GM18520 (cell line): Measurements from ENCODE around the gene FBN3.
"Not testable (repeated sequence)": the region's sequence is repeated elsewhere in the genome, so short reads cannot be mapped to it uniquely, and the experiment has no call there.

Experiments
- ATAC-seq: cut with Tn5 transposase; IDR thresholded peaks from one replicate; pipeline ENCODE4 v1.9.1; 2021; ENCODE audit not compliant: unreplicated experiment

FBN3 gene

DNA sequence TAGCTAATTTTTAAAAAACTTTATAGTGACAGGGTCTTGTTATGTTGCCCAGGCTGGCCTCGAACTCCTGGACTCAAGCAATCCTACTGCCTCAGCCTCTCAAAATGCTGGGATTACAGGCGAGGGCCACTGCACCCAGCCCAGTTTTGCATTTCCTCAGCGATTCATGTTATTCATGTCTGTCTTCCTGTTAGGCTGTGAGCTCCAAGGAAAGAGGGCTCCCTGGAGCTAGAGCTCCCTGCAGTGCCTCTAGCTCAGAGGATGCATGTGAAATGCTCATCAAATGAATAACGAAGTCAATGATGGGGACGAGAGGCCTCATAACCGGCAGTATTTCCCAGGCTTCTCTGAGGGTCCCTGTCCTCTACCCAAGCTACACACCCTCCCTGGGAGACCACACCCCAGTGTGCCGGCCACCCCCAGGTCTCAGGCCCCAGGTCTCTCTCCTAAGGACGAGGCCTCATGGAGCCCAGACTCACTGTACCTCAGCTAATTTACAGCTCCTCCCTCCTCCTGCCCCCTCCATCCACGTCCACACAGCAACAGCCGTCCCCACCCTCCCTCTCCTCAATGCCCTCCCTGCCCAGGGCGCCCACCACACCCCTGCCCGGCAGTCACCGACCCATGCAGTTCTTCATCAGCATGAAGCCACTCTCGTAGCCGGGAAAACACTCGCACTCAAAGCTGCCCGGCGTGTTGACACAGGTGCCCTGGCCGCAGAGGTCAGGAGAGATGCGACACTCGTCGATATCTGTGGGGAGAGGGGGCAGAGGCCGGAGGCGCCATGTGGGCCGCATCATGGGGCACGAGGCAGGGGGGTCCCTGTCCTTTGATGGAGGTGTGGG, 28.5 kb downstream of the FBN3 start:
- no peak for ATAC-seq

DNA sequence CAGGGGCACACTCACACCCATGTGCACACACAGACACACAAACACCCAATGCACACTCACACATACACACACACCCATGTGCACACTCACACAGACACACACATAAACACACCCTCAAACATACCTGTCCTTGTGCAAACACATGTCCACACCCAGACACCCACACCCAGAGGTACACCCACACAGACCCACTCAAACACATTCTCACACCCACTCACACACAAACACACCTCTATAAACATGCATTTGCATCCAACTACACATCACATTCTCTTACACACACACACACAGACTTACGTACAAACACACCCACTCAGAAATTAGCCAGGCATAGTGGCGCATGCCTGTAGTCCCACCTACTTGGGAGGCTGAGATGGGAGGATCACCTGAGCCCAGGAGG, 31.4 kb downstream of the FBN3 start:
- ATAC-seq: no peak

DNA sequence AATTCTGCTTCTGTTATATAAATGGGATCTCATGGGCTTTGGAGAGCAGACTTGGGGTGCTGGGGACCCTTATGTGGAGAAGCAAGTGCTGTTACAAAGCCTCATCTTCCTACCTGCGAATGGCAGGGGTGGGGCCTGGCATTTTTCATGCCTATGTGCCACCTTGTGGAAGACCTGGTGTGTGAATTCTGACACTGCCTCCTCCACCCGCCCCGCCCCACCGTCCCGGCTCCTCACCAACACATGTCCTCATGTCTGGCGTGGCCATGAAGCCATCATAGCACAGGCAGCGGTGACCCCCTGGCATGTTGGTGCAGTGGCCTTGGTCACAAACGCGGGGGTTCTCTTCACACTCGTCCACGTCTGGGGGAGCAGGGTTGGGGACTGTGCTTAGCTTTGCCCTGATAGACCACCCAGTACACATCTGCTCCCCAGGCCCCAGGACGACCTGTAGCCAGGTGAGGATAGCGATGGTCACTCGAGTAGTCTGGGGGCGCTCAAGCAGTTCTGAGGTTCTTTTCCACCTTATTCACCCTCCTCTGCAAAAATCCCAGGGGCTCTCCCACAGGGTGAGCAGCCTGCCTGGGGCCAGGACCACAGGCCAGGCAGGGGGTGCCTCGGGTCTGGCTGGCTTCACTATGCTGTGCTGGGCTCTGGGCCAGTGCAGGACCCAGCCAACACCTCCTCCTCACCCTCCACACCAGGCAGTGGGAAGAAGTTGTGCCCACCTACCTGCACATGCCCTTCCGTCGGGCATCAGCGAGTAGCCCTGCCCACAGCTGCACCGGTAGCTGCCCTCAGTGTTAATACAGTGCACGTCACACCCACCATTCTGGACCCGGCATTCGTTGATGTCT, 32.7 kb downstream of the FBN3 start:
- no peak for ATAC-seq

DNA sequence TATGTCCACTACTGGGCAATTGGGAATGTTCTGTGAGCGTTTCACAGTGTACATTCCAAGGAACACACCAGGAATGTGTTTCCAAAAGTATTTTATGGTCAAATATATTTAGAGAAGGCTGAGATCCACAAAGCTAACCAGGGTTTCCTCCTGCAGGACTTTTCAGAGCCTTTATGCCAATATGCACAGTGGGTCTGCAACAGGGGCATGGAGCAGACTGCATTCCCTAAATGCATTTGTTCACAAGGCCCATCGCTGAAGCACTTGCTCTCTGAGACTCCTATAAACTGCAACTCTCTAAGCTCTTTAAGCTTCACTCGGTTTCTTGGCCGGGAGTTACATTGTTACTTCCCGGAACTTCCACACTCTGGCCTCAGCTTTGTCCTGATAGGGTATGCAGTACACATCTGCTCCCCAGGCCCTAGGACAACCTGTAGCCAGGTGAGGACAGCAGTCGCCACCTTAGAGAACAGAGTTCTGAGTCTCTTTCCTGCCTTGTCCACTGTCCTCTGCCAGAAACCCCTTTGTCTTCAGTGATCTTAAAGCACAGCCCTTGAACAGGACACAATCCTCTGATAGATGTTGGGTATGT, 33.5 kb downstream of the FBN3 start:
- ATAC-seq: no peak

DNA sequence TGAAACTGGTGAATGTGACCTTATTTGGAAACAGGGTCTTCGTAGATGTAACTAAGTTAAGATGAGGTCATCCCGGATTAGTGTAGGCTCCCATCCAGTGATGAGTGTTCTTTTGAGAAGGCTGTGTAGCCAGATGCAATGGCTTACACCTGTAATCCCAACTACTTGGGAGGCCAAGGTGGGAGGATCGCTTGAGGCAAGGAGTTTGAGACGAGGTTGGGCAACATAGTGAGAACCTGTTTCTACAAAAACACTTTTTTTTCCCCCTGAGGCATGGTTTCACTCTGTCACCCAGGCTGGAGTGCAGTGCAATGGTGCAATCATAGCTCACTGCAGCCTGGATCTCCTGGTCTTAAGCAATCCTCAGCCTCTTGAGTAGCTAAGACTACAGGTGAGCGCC, 36.4 kb downstream of the FBN3 start:
- ATAC-seq: no peak

DNA sequence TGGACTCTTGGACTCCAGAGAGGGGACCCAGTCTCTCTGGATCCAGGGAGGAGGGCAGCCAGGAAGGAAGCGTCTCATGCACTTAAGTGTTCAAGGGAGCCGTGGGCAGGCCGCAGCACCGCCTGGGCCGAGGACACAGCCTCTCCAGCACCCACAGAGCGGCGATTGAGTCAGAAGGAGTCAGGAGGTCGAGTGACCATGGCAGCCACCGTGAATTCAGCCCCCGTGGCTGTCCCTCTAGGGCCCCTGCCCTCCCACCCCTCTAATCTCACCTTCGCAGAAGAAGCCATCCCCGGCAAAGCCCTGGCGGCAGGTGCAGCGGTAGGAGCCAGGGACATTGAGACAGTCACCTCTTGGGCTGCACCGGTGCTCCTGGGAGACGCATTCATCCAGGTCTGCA, 38.0 kb downstream of the FBN3 start:
- no peak for ATAC-seq

DNA sequence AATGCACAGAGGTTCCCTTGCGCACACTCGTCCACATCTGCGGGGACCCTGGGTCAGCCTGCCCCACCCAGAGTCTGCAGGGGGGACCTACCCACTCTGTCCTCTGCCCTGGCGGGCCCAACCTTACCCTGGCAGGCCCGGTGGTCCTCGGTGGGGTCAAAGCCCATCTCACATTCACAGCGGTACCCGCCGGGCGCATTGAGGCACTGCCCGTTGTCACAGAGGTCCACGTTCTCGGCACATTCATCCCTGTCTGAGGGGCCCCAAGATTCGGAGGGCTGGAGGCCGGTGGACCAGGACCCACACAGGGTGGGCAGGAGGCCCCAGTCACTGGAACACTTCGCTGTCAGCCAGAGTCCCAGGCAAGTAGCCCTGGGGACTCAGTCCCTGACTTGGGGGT, 38.5 kb downstream of the FBN3 start:
- ATAC-seq: no peak

DNA sequence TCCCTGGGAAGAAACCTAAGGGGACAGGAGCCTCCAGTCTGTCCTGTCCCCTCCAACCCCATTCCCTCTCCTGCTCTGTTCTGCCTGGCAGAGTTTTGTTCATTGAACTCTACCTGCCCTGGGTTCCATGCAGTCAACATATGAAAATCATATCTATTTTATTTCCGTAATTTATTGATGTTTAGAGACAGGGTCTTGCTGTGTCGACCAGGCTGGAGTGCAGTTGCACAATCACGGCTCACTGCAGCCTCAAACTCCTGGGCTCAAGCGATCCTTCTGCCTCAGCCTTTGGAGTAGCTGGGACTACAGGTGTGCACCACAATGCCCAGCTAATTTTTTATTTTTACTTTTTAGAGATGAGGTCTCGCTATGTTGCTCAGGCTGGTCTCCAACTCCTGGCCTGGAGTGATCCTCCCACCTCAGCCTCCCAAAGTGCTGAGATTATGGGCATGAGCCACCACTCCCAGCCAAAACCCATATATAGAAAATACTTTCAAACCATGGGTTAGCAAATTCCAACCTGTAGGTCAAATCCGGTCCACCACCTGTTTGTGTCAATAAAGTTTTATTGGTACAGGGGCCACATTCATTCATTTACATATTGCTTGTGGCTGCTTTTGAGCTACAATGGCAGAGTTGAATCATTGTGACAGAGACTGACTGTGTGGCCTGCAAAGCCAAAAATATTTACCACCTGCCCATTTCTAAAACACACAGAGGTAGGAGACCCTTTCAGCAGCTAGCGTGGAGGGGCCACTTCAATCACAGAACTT, 39.3 kb downstream of the FBN3 start:
- ATAC-seq: no peak

DNA sequence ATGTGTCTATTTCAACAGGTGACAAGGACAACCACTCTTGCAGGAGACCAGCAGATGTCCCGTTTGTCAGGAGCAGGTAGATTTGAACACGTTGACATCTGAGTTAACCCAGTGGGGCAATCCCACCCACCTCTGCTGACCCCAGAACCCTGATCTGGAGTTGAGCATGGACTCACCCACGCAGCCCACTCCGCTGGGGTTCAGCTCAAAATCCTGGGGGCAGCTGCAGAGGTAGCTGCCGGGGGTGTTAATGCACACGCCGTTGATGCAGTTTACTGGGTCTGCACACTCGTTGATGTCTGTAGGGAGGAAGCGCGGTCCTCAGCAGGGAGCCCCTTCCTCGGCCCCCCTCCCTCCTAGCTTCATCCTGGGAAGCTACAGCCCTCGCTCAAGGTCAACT, 39.9 kb downstream of the FBN3 start:
- no peak for ATAC-seq

DNA sequence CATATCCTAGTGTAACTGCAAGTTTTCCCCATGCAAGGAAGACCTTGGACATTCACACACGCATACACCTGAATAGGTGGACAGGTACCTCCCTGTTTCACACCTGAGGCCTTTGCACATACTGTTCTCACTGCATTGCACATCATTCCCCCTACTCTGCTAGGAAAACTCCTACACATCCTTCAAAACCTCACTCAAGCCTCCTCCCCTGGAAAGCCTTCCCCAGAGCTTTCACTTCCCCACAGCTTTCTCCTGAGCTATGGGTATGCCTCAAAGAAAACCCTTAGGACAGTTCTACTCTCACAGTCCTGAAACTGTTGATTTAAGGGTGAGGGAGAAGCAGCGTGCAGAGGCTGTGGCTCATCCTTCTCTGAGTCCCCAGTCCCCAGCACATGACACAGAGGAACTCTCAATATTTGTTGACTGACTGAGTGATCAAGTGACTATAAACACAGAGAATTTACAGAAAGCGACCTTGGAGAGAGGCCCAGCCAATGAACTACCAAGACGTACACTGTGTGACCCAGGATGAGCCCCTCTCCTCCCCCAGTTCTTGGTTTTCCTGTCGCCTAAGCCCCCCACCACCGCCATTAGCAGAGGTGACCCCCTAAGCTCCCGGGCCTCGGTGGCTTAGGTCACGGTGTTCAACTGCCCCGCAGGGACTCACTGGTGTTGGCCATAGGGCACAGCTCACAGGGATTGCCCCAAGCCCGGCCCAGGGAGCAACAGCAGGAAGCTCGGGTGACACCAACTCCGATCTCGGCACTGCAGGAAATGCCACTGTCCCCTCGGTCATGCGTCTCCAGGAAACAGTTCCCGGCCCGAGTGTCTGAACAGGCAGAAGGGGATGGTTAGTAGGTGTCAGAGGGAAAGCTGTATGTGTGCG, 40.6 kb downstream of the FBN3 start:
- no peak for ATAC-seq

DNA sequence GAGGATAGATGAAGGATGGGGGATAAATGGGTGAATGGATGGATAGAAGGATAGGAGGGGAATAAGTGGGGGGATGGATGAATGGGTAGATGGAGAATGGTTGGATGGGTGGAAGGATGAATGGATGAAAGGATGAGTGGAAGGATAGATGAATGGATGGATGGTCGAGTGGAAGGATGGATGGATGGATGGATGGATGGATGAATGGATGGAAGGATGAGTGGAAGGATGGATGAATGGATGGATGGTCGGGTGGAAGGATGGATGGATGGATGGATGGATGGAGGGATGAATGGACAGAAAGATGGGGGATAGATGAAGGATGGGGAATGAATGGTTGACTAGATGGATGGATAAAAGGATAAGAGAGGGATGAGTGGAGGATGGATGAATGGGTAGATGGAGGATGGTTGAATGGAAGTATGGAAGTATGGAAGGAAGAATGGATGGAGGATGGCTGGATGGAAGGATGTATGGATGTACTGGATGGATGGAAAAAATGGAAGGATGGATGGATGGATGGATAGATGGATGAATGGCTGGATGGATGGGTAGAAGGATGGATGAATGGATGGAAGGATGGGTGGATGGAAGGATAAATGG, 42.0 kb downstream of the FBN3 start:
- no peak for ATAC-seq

DNA sequence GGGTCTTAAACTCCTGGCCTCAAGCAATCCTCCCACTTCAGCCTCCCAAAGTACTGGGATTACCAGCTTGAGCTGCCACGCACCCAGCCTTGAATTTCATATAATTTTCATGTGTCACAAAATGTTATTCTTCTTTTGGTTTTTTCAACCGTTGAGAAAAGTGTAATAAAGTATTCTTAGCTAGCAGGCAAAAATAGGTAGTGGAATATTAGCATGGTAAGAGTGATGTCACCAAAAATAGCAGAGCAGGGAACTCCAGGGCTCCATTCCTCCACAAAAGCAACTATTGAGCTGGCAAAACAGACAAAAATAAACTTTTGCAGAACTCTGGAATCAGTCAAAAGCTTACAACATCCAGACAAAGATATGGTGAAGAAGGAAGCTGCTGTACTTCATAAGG, 43.9 kb downstream of the FBN3 start:
- no peak for ATAC-seq

DNA sequence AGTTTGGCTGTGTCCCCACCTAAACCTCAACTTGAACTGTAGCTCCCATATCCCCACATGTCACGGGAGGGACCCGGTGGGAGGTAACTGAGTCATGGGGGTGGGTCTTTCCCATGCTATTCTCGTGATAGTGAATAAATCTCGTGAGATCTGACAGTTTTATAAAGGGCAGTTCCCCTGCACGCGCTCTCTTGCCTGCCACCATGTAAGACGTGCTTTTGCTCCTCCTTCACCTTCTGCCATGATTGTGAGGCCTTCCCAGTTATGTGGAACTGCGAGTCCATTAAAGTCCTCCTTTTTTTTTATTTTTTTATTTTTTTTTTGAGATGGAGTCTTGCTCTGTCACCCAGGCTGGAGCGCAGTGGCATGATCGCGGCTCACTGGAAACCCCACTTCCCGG, 47.5 kb downstream of the FBN3 start:
- ATAC-seq: not testable (repeated sequence)

DNA sequence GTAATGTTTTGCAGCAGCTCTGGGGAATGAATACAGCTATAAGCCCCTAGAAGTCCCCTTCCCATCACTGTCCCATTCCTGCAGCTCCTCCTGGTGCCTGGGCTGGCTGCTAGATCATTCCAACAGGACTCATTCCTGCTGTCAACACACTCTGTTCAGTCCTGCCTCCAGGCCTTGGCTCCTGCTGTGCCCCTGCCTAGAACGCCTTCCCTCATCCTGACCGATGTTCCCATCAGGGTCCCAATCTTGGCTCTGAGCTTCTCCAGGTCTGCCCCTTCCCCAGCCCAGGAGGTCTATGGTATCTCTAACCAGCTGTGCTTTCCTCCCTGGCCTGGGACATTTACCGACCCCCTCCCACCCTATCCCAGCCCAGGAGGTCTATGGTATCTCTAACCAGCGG, 48.1 kb downstream of the FBN3 start:
- no peak for ATAC-seq

DNA sequence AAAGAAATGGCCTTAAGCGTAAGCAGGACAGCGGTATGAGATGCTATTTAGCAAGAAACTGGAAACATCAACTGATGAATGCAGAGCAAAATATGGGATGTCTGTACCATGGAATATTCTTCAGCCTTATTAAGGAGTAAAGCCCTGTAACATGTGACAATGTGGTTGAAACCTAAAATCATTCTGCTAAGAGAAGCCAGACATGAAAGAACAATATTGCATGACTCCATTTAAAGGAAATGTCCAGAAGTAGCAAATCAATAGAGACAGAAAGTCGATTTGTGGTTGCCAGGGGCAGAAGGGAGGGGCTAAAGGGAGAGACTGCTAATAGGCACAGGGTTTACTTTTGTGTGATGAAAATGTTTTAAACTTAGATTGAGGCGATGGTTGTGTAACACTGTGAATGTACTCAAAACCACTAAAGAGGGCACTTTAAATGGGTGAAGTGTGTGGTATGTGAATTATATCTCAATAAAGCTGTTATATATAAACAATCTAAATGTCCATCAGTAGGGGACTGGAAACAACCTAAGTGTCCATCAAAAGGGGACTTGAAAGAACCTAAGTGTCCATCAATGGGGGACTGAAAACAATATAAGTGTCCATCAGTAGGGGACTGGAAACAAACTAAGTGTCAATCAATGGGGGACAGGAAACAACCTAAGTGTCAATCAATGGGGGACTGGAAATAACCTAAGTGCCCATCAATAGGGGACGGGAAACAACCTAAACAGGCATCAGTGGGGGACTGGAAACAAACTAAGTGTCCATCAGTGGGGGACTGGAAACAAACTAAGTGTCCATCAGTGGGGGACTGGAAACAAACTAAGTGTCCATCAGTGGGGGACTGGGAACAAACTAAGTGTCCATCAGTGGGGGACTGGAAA, 51.5 kb downstream of the FBN3 start:
- no peak for ATAC-seq

DNA sequence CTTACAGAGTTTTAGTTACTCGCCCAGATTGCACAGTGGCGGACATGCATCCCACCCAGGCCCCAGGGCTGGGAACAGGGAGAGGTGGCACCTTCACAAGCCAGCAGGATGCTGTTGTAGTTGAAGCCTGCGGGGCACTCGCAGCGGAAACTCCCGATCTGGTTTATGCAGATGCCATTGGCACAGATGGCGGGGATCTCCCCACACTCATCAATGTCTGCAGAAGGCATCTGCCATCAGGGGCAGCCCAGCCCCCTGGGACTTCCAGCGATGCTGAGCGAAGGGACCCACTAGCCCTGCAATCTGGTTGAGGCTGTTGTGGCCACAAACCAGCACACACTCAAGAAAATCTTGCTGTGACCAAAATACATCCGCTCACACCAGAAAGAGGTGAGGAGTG, 52.2 kb downstream of the FBN3 start:
- ATAC-seq: no peak

DNA sequence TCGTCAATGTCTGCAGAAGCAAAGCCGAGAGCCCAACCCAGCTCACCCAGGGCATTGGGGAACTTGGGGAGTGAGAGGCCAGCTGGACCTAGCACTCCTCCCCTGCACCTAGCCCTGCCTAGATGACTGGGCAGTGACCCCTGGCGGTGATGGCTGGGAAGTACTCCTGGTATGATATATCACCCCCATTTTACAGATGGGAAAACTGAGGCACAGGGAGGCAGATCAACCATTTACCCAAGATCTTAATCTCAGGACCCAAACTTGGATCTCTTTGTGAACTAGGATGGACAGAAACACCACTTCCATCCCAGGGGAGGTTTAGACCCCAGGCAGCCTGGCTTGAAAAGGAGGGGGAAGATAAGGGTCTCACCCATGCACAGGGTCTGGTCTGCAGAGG, 53.3 kb downstream of the FBN3 start:
- ATAC-seq: no peak

DNA sequence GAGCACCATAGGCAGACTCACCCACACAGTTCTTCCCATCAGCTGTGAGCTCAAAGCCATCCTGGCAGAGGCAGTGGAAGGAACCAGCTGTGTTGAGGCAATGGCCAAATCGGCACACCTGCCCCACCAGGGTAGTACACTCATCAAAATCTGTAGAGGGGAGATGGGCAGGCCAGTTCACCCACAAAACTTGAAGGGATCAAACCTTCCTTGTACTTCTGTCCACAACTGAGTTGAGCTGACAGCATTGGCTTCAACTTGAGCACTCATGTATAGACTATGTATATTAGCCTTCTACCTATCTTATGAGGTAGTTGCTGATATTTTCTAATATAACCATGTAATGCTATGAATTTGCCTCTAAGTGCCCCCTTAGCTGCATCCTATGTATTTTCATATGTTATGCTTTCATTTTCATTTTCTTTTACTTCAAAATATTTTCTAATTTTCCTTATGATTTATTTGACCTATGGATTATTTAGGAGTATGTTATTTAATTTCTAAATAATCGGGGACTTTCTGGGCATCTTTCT, 54.0 kb downstream of the FBN3 start:
- no peak for ATAC-seq

DNA sequence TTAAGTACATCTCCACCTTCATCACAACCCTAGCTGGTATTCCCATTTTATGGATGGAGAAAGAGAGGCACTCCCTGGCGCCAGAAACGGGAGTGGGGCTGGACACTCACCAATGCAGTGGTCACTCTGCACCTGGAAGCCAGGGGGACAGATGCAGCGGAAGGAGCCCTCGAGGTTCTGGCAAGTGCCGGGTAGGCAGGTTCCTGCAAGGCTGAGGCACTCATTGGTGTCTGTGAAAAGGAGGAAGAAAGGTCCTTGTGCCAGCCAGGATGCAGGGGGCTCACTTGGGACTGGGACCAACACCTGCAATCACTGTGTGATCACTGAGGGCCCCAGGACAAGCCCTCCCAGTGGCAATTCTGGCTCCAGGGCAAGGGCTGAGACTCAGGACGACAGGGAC, 55.1 kb downstream of the FBN3 start:
- ATAC-seq: no peak
